HL-60 (cell line): ENCODE data around the gene PJA1.

ENCODE experiments used
- DNase-seq, 2 experiments: peaks; one replicate each; pipeline ENCODE4 v3.0.0-alpha.2; 2010 to 2020; ENCODE audit warnings: low read depth in 1 of 2, low spot score in 1 of 2
- H3K27ac ChIP-seq: fragments of 250-450 bp; sonication (Bioruptor Pico); replicated peaks from 2 replicates; pipeline ENCODE4 v1.5.1; 2020; ENCODE audit warnings: mild to moderate bottlenecking, moderate library complexity
- H3K27me3 ChIP-seq: fragments of 250-450 bp; sonication (Bioruptor Pico); 2 replicates; pipeline ENCODE4 v1.5.1; 2021; ENCODE audit warnings: mild to moderate bottlenecking, moderate library complexity; ENCODE audit not compliant: insufficient read depth, poor library complexity, severe bottlenecking
- H3K4me3 ChIP-seq: replicated peaks from 2 replicates; pipeline ENCODE4 v1.5.1; 2011; ENCODE audit warnings: mild to moderate bottlenecking, control low read depth, low read length; ENCODE audit not compliant: insufficient read depth
- CTCF ChIP-seq: IDR thresholded peaks from one replicate; pipeline ENCODE4 v1.5.1; 2011; ENCODE audit warnings: low read length, control low read depth, inconsistent platforms; ENCODE audit not compliant: insufficient read depth
- GABPA ChIP-seq: IDR thresholded peaks from 2 replicates; pipeline ENCODE4 v1.6.1; 2012; ENCODE audit warnings: low read depth
- POLR2AphosphoS5 ChIP-seq: IDR thresholded peaks from 2 replicates; pipeline ENCODE4 v1.6.1; 2012; ENCODE audit warnings: low read depth
- REST ChIP-seq: IDR thresholded peaks from 2 replicates; pipeline ENCODE4 v1.6.1; 2012; ENCODE audit warnings: low read depth; ENCODE audit not compliant: insufficient replicate concordance
- SPI1 ChIP-seq: IDR thresholded peaks from 2 replicates; pipeline ENCODE4 v1.6.1; 2012; ENCODE audit warnings: low read depth, mild to moderate bottlenecking, borderline replicate concordance

PJA1 gene

GRCh38 chrX:69155786-69156520 lies 9.3 kb downstream of the PJA1 start:
- H3K27ac ChIP-seq: no peak overlapping the region
- no peak overlapping the region for H3K4me3 ChIP-seq
- H3K27me3 ChIP-seq: no peaks in the 10 kb centered on the region
- TF ChIP-seq GABPA (no peak), SPI1 (no peak), CTCF (no peak), REST (no peak), POLR2AphosphoS5 (no peak)
- no peak for DNase-seq

DNA sequence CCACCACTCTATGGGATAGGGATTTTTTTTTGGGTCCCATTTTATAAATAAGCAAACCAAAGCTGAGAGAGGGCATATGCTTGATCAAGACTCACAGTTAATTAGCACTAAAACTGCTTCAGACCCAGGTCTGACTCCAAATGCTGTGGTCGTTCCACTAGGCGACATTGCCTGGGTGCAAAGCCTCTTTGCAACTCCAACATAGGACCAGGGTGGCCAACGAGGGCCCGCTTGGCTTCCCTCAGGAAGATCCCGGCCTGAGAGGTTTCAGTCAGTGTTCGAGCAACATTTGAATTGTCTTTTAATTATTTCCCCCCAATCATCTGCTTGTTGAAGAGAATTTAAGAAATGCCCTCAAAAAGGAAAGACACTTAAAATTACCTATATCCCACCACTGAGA lies 11.2 kb downstream of the PJA1 start:
- Histone ChIP-seq H3K27me3 (no peaks in the 10 kb centered on the region), H3K27ac (no peak overlapping the region), H3K4me3 (no peak overlapping the region)
- TF ChIP-seq SPI1: no peak
- TF ChIP-seq CTCF: no peak
- no peak for TF ChIP-seq GABPA
- no peak for TF ChIP-seq POLR2AphosphoS5
- TF ChIP-seq REST: no peak
- no peak for DNase-seq

DNA sequence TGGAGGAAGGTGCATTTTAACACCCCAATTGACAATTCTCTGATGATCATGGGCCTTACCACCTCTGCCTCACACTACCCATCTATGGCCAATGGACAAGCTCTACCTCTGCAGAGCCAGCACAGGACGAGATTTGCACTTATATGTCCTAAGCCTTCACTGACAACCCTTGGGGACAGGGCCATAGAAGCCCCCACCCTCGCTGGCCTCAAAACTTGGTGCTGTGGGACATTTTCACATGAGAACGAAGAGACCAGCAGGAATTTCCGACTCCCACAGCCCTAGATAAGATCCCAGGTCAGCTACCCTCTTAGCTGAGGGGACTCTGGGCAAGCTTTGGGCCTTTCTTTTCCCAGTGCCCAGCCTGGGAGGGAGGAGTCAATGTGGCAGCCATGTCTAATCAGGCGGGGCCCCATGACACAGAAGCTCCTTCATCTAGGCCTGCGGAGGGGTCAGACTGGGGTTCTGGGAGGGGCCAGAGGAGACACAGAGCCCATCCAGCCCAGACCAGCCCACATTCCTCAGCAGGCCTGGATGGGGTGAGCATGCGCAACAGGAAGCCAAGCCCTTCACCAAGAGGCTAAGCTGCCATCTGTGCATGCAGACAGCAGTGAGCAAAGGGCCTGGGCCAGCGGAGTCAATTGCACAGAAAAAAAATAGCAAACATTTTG lies 12.1 kb downstream of the PJA1 start:
- DNase-seq: no peak
- no peak overlapping the region for H3K27ac ChIP-seq
- no peak for TF ChIP-seq REST
- TF ChIP-seq CTCF: no peak
- TF ChIP-seq POLR2AphosphoS5: no peak
- TF ChIP-seq GABPA: no peak
- TF ChIP-seq SPI1: no peak

More for the DNA sequence above, 12.1 kb downstream of the PJA1 start:
- no peaks in the 10 kb centered on the region for H3K27me3 ChIP-seq
- no peak overlapping the region for H3K4me3 ChIP-seq
